Liver (tissue), 9 donors: ENCODE data around the gene AKR1B1. TPM values are rescaled to one million over a fixed set of nuclear protein-coding genes. Genes with fewer than 3 reads are reported as not detected.

ENCODE experiments used
- DNase-seq: peaks from one replicate; pipeline ENCODE4 v3.0.0-alpha.2; 2017; ENCODE audit warnings: low spot score
- H3K27ac ChIP-seq, 2 donors: one replicate each; pipeline ENCODE4 v1.7.0; 2013; ENCODE audit warnings: inconsistent platforms in 2 of 2, low read length in 2 of 2, control low read depth in 1 of 2, low read depth in 1 of 2, mild to moderate bottlenecking in 1 of 2
- H3K27me3 ChIP-seq, 4 donors: one replicate each; pipeline versions ENCODE4 v1.6.1 to v1.7.0; 2013; ENCODE audit warnings: low read length in 3 of 4, inconsistent platforms in 1 of 4, mild to moderate bottlenecking in 1 of 4, moderate library complexity in 1 of 4; ENCODE audit not compliant: control insufficient read depth in 4 of 4, insufficient read depth in 4 of 4
- H3K36me3 ChIP-seq, 4 donors: one replicate each; pipeline versions ENCODE4 v1.6.1 to v1.7.0; 2013; ENCODE audit warnings: low read length in 3 of 4, mild to moderate bottlenecking in 3 of 4, low read depth in 1 of 4, moderate library complexity in 1 of 4; ENCODE audit not compliant: control insufficient read depth in 4 of 4, insufficient read depth in 3 of 4
- H3K4me1 ChIP-seq, 4 donors: one replicate each; pipeline versions ENCODE4 v1.6.1 to v1.7.0; 2013; ENCODE audit warnings: low read length in 3 of 4, mild to moderate bottlenecking in 3 of 4, moderate library complexity in 1 of 4; ENCODE audit not compliant: control insufficient read depth in 4 of 4, insufficient read depth in 4 of 4
- H3K4me3 ChIP-seq, 3 donors: one replicate each; pipeline versions ENCODE4 v1.6.1 to v1.7.0; 2013; ENCODE audit warnings: low read length in 3 of 3, control low read depth in 1 of 3, low read depth in 1 of 3, mild to moderate bottlenecking in 1 of 3
- H3K9ac ChIP-seq, 2 donors: one replicate each; pipeline ENCODE4 v1.7.0; 2013; ENCODE audit warnings: low read length in 2 of 2, mild to moderate bottlenecking in 2 of 2, moderate library complexity in 2 of 2, control low read depth in 1 of 2, low read depth in 1 of 2
- H3K9me3 ChIP-seq, 4 donors: one replicate each; pipeline versions ENCODE4 v1.6.1 to v1.7.0; 2013; ENCODE audit warnings: low read length in 3 of 4; ENCODE audit not compliant: control insufficient read depth in 4 of 4
- ATF3 ChIP-seq: IDR thresholded peaks from 2 replicates; pipeline ENCODE4 v1.6.1; 2016; ENCODE audit warnings: antibody characterized with exemption
- CTCF ChIP-seq: fragments of 150-350 bp; IDR thresholded peaks from 2 replicates; pipeline ENCODE4 v1.5.1; 2017; ENCODE audit warnings: improper control_type of control experiment, low read depth, low read length; ENCODE audit not compliant: missing input control
- FOXA1 ChIP-seq: IDR thresholded peaks from 2 replicates; pipeline ENCODE4 v1.6.1; 2016; ENCODE audit warnings: antibody characterized with exemption
- FOXA2 ChIP-seq: IDR thresholded peaks from 2 replicates; pipeline ENCODE4 v1.6.1; 2016; ENCODE audit warnings: antibody characterized with exemption
- GABPA ChIP-seq, 2 donors: IDR thresholded peaks in 1 of 2; conservative IDR thresholded peaks in 1 of 2; 2 replicates each; pipeline ENCODE4 v1.6.1; 2016; ENCODE audit warnings: antibody characterized with exemption in 2 of 2, mild to moderate bottlenecking in 1 of 2, moderate library complexity in 1 of 2
- HNF4G ChIP-seq: IDR thresholded peaks from 2 replicates; pipeline ENCODE4 v1.6.1; 2016; ENCODE audit warnings: antibody characterized with exemption
- JUND ChIP-seq, 2 donors: IDR thresholded peaks; 2 replicates each; pipeline ENCODE4 v1.6.1; 2016; ENCODE audit warnings: antibody characterized with exemption in 2 of 2
- MAX ChIP-seq: IDR thresholded peaks from 2 replicates; pipeline ENCODE4 v1.6.1; 2016; ENCODE audit warnings: antibody characterized with exemption
- NR2F2 ChIP-seq: IDR thresholded peaks from 2 replicates; pipeline ENCODE4 v1.6.1; 2016; ENCODE audit warnings: antibody characterized with exemption
- RAD21 ChIP-seq, 2 donors: IDR thresholded peaks; 2 replicates each; pipeline ENCODE4 v1.6.1; 2016; ENCODE audit warnings: antibody characterized with exemption in 2 of 2, mild to moderate bottlenecking in 2 of 2
- RXRA ChIP-seq, 2 donors: IDR thresholded peaks; 2 replicates each; pipeline ENCODE4 v1.6.1; 2017 to 2018; ENCODE audit warnings: antibody characterized with exemption in 2 of 2, mild to moderate bottlenecking in 1 of 2
- TAF1 ChIP-seq: conservative IDR thresholded peaks from 2 replicates; pipeline ENCODE4 v1.6.1; 2016; ENCODE audit warnings: antibody characterized with exemption, mild to moderate bottlenecking
- YY1 ChIP-seq: IDR thresholded peaks from 2 replicates; pipeline ENCODE4 v1.6.1; 2016; ENCODE audit warnings: antibody characterized with exemption, mild to moderate bottlenecking
- ZBTB33 ChIP-seq: IDR thresholded peaks from 2 replicates; pipeline ENCODE4 v1.6.1; 2016; ENCODE audit warnings: antibody characterized with exemption
- WGBS: extraction: QIAGEN DNeasy Blood & Tissue Kit; methylation state at CpG from one replicate; pipeline ENCODE4 v1.1.7; 2013; 5-methylcytosine and 5-hydroxymethylcytosine counted together
- polyA plus RNA-seq, 2 donors: library from polyadenylated mRNA; stranded (reverse) in 1 of 2; unstranded in 1 of 2; fragments of 200-250 nt in 1 of 2; fragments of >200 nt in 1 of 2; fragmentation: Nextera tagmentation in 1 of 2; extraction: Ambion mirVana in 1 of 2; gene quantifications; one replicate each; pipeline versions ENCODE4 v1.2.1 to v1.2.3, GENCODE V29; 2013 to 2015
- total RNA-seq, 2 donors: library from RNA; depleted of rRNA; stranded (reverse); fragments of >200 nt; gene quantifications; one replicate each; pipeline ENCODE4 v1.2.3, GENCODE V29; 2014
- donor health status: healthy.
- donor health status: healthy.
- donor health status: healthy.
- donor health status: healthy.
- donor health status: healthy.

AKR1B1 gene
- total and polyA plus RNA-seq, 4 donors, result 10.8 to 12.6 (median 11.6) TPM

- no peak for TF ChIP-seq MAX
- no peak for TF ChIP-seq TAF1
- TF ChIP-seq ZBTB33, result no peak
- no peak for TF ChIP-seq RXRA (IDR thresholded peaks at IDR 0.05)
- no peak for TF ChIP-seq NR2F2
Observed at GRCh38 chr7:134444198-134444960, 14.5 kb downstream of the AKR1B1 start (continued).

- Histone ChIP-seq H3K36me3 (peaks cover 0 to 7% (median under 1%) of the 10 kb centered on the region in 4 donors), H3K4me3 (no peak overlapping the region), H3K4me1 (no peaks in the 10 kb centered on the region), H3K9me3 (no peaks in the 10 kb centered on the region), H3K27ac (no peak overlapping the region), H3K9ac (no peak overlapping the region), H3K27me3 (no peaks in the 10 kb centered on the region)
- no peak for DNase-seq
- 91% methylated on average over 10 of the region's 10 CpGs for WGBS
- TF ChIP-seq NR2F2, result no peak
- no peak for TF ChIP-seq FOXA1
- TF ChIP-seq ZBTB33, result no peak
- TF ChIP-seq YY1, result no peak
- no peak for TF ChIP-seq CTCF
- no peak for TF ChIP-seq TAF1
- TF ChIP-seq GABPA (IDR thresholded peaks at IDR 0.05 in 1 of 2, conservative IDR thresholded peaks at IDR 0.05 in 1 of 2), result no peak
- TF ChIP-seq RAD21 (IDR thresholded peaks at IDR 0.05), result no peak
- TF ChIP-seq ATF3, result no peak
- TF ChIP-seq JUND (IDR thresholded peaks at IDR 0.05), result no peak
- no peak for TF ChIP-seq RXRA (IDR thresholded peaks at IDR 0.05)
- TF ChIP-seq FOXA2, result no peak
- no peak for TF ChIP-seq HNF4G
Observed at GRCh38 chr7:134443396-134444070, 15.4 kb downstream of the AKR1B1 start.
